ENCODE data around the gene SHISA9. TPM values are rescaled to one million over a fixed set of nuclear protein-coding genes. Genes with fewer than 3 reads are reported as not detected.

The SHISA9 gene
- total and polyA plus RNA-seq, 12 donors, result 0.04 to 0.96 (median 0.13) TPM; not detected in 3

DNA sequence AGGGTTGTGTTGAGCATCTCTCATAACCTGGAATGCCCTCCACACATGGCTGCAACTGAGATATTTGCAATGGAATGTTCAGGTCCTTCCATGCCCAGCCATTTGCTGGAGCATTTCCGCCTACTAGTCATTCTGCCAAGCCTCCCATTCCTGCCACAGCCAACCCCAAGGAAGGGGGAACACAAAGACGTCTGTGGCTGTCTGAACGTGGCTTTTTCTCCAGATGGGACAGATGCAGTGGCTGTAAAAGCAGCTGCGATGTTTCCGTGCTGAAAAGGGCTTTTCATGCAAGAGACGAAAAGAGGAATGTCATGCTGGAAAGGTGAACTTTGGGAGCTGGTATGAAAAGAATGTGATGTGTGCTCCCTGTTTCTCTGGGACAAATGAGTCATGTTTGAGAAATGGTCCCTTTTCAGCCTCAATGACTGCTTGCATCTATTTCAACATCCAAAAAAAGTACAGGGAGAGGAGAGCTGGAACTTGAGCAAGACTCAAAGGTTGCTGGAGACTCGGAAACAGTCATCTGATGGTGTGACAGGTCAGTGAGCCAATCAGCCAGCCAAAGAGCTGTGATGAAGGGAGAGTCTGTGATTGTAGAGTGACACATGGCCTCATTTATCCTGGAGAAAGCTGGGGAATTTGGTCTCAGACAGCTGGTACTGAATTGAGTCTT lies 208.9 kb downstream of the SHISA9 start:
- no peaks in the 10 kb centered on the region for H3K36me3 ChIP-seq
- peaks cover 0 to 4% (median 0%) of the 10 kb centered on the region in 11 donors for H3K9me3 ChIP-seq
- H3K4me3 ChIP-seq, result no peak overlapping the region
- DNase-seq, result no peak
- no peak overlapping the region for H3K27ac ChIP-seq
- no peaks in the 10 kb centered on the region for H3K4me1 ChIP-seq
- 28 to 29% methylated on average over 7 of the region's 7 CpGs for WGBS, 2 donors
- TF ChIP-seq, protein P1, sequence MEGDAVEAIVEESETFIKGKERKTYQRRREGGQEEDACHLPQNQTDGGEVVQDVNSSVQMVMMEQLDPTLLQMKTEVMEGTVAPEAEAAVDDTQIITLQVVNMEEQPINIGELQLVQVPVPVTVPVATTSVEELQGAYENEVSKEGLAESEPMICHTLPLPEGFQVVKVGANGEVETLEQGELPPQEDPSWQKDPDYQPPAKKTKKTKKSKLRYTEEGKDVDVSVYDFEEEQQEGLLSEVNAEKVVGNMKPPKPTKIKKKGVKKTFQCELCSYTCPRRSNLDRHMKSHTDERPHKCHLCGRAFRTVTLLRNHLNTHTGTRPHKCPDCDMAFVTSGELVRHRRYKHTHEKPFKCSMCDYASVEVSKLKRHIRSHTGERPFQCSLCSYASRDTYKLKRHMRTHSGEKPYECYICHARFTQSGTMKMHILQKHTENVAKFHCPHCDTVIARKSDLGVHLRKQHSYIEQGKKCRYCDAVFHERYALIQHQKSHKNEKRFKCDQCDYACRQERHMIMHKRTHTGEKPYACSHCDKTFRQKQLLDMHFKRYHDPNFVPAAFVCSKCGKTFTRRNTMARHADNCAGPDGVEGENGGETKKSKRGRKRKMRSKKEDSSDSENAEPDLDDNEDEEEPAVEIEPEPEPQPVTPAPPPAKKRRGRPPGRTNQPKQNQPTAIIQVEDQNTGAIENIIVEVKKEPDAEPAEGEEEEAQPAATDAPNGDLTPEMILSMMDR (IDR thresholded peaks at IDR 0.05), result no peak
- ATAC-seq, result peak in 1 of 8 donors; percentile 64
- intact Hi-C loops (cut with DNase I), result no loop called here
- no peaks in the 10 kb centered on the region for H3K27me3 ChIP-seq

DNA sequence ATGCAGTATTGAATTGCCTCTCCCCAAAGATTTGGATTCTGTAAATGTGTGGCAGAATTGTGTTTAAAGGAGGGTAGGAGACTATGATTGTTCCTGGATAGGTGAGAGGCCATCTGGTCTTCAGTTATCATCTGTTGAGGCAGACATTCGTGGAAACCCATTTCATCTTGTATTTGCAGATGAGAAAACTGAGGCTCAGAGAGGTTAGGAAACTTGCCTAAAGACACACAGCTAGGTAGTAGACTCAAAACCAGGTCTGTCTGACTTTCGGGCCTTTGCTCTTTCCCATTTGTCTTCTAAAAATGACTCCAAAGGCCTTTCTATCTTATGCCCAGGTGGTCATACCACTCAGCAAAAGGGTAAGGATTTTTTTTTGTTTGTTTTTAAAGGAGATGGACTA lies 210.3 kb downstream of the SHISA9 start:
- TF ChIP-seq, protein P1 (IDR thresholded peaks at IDR 0.05), result no peak
- Histone ChIP-seq H3K27ac (no peak overlapping the region), H3K4me3 (no peak overlapping the region), H3K36me3 (no peaks in the 10 kb centered on the region), H3K4me1 (no peaks in the 10 kb centered on the region), H3K9me3 (no peaks in the 10 kb centered on the region), H3K27me3 (no peaks in the 10 kb centered on the region)
- WGBS, 2 donors, result 64 to 67% methylated on average over 2 of the region's 2 CpGs
- no peak for ATAC-seq
- no peak for DNase-seq
- intact Hi-C loops (cut with DNase I), result no loop called here

DNA sequence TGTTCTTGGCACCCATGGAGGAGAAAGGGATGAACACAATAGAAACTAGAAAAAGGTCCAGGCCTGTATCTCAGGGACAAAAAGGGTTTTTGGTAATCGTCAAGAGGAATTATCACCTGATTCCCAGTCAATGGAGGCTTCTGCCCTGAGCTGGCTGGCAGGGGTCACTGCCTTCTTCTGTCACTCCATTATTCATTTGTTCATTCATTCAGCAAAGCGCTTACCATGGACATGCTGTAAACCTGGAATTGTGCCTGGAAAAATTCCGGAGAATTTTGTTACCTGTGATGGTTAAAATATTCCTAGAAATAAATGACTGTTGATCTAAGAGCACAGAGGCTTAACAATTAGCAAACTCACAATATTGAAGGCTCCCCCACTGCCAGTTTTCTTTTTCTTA lies 212.3 kb downstream of the SHISA9 start:
- Histone ChIP-seq H3K36me3 (no peaks in the 10 kb centered on the region), H3K27ac (no peak overlapping the region), H3K4me1 (no peaks in the 10 kb centered on the region), H3K9me3 (no peaks in the 10 kb centered on the region), H3K27me3 (peaks cover 0 to 3% (median 0%) of the 10 kb centered on the region in 7 donors), H3K4me3 (no peak overlapping the region)
- no peak for ATAC-seq
- TF ChIP-seq, protein P1 (IDR thresholded peaks at IDR 0.05), result no peak
- intact Hi-C loops (cut with DNase I), result no loop called here
- WGBS, 2 donors, result 81 to 88% methylated on average over 3 of the region's 3 CpGs
- no peak for DNase-seq

DNA sequence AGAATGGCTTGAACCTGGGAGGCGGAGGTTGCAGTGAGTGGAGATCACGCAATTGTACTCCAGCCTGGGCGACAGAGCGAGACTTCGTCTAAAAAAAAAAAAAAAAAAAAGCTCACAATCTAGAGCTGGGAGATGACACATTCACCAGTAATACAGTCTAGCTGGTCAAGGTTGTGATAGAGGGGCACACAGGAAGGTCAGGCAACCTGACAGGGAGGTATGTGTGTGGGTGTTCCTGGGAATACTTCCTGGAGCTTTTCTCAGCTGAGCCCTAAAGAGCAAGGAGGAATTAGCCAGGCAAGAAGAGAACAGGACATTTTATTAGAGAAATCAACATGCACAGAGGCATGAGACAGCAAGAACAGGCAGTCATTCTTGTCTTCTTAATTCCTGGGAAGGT lies 216.7 kb downstream of the SHISA9 start:
- H3K36me3 ChIP-seq, result no peaks in the 10 kb centered on the region
- intact Hi-C loops (cut with DNase I), result no loop called here
- DNase-seq (no peak), ATAC-seq (no peak)
- no peak overlapping the region for H3K4me3 ChIP-seq
- no peak overlapping the region for H3K27ac ChIP-seq
- no peaks in the 10 kb centered on the region for H3K4me1 ChIP-seq
- no peaks in the 10 kb centered on the region for H3K9me3 ChIP-seq
- TF ChIP-seq, protein P1 (IDR thresholded peaks at IDR 0.05), result no peak
- H3K27me3 ChIP-seq, result peaks cover 0 to 28% (median 4%) of the 10 kb centered on the region in 7 donors
- 74 to 96% methylated on average over 5 of the region's 5 CpGs for WGBS, 2 donors

All from heart right ventricle (tissue), 16 donors.